Measurements from ENCODE around the gene SERPINE1. TPM values are rescaled to one million over a fixed set of nuclear protein-coding genes. Genes with fewer than 3 reads are reported as not detected.
"Not testable (repeated sequence)": the region's sequence is repeated elsewhere in the genome, so short reads cannot be mapped to it uniquely, and the experiment has no call there.

SERPINE1 gene
- total RNA-seq, 2 donors from 2014 or later, result 3.7 to 24.4 TPM

- Histone ChIP-seq H3K9me3 (no peaks in the 10 kb centered on the region), H3K4me3 (no peak overlapping the region), H3K27ac (no peak overlapping the region), H3K27me3 (replicated peaks; ENCODE audit: insufficient read depth) (no peaks in the 10 kb centered on the region), H3K4me1 (replicated peaks) (no peaks in the 10 kb centered on the region), H3K36me3 (no peaks in the 10 kb centered on the region)
- DNase-seq (ENCODE audit: low spot score), result no peak
- TF ChIP-seq CTCF (IDR thresholded peaks at IDR 0.05) (no peak), POLR2AphosphoS5 (IDR thresholded peaks at IDR 0.05) (no peak), POLR2A (IDR thresholded peaks at IDR 0.05) (no peak)
- intact Hi-C loops (cut with DNase I), result no loop called here
- WGBS, result 68% methylated on average over 15 of the region's 15 CpGs
These were observed 22.7 kb upstream of the SERPINE1 start for GRCh38 chr7:101104193-101104713.

GRCh38 chr7:101104799-101105198, 22.1 kb upstream of the SERPINE1 start:
- H3K4me3 ChIP-seq, result no peak overlapping the region
- H3K27me3 ChIP-seq (replicated peaks; ENCODE audit: insufficient read depth), result no peaks in the 10 kb centered on the region
- intact Hi-C loops (cut with DNase I), result no loop called here
- no peak overlapping the region for H3K27ac ChIP-seq
- no peaks in the 10 kb centered on the region for H3K9me3 ChIP-seq
- DNase-seq (ENCODE audit: low spot score), result no peak
- no peaks in the 10 kb centered on the region for H3K4me1 ChIP-seq (replicated peaks)
- WGBS, result 48% methylated on average over 3 of the region's 3 CpGs
- no peaks in the 10 kb centered on the region for H3K36me3 ChIP-seq
- TF ChIP-seq CTCF (IDR thresholded peaks at IDR 0.05), result no peak
- no peak for TF ChIP-seq POLR2A (IDR thresholded peaks at IDR 0.05)
- TF ChIP-seq POLR2AphosphoS5 (IDR thresholded peaks at IDR 0.05), result no peak

GRCh38 chr7:101105248-101105647, 21.7 kb upstream of the SERPINE1 start:
- H3K9me3 ChIP-seq; H3K27me3 ChIP-seq (replicated peaks; ENCODE audit: insufficient read depth); H3K4me3 ChIP-seq; H3K36me3 ChIP-seq; H3K27ac ChIP-seq; intact Hi-C loops (cut with DNase I); DNase-seq (ENCODE audit: low spot score); H3K4me1 ChIP-seq (replicated peaks): not testable (repeated sequence)
- 77% methylated on average over 5 of the region's 5 CpGs for WGBS

GRCh38 chr7:101106386-101106785, 20.5 kb upstream of the SERPINE1 start:
- no peak for TF ChIP-seq CTCF (IDR thresholded peaks at IDR 0.05)
- no peak for TF ChIP-seq POLR2AphosphoS5 (IDR thresholded peaks at IDR 0.05)
- no peak for TF ChIP-seq POLR2A (IDR thresholded peaks at IDR 0.05)
- no peaks in the 10 kb centered on the region for H3K36me3 ChIP-seq
- no peaks in the 10 kb centered on the region for H3K4me1 ChIP-seq (replicated peaks)
- H3K27ac ChIP-seq, result no peak overlapping the region
- DNase-seq (ENCODE audit: low spot score), result no peak
- intact Hi-C loops (cut with DNase I), result no loop called here
- 90% methylated on average over 7 of the region's 7 CpGs for WGBS
- no peaks in the 10 kb centered on the region for H3K27me3 ChIP-seq (replicated peaks; ENCODE audit: insufficient read depth)
- no peaks in the 10 kb centered on the region for H3K9me3 ChIP-seq
- no peak overlapping the region for H3K4me3 ChIP-seq

- Histone ChIP-seq H3K27me3 (replicated peaks; ENCODE audit: insufficient read depth) (no peaks in the 10 kb centered on the region), H3K4me3 (no peak overlapping the region), H3K27ac (no peak overlapping the region), H3K4me1 (replicated peaks) (no peaks in the 10 kb centered on the region), H3K36me3 (no peaks in the 10 kb centered on the region), H3K9me3 (no peaks in the 10 kb centered on the region)
- TF ChIP-seq POLR2AphosphoS5 (IDR thresholded peaks at IDR 0.05) (no peak), POLR2A (IDR thresholded peaks at IDR 0.05) (no peak), CTCF (IDR thresholded peaks at IDR 0.05) (no peak)
- intact Hi-C loops (cut with DNase I), result no loop called here
- WGBS, result 63% methylated on average over 16 of the region's 16 CpGs
- DNase-seq (ENCODE audit: low spot score), result no peak
These were observed 18.5 kb upstream of the SERPINE1 start for GRCh38 chr7:101108330-101108857.

Data from prostate gland (tissue), 2 donors.